ENCODE results near the gene LDHD.

DNA sequence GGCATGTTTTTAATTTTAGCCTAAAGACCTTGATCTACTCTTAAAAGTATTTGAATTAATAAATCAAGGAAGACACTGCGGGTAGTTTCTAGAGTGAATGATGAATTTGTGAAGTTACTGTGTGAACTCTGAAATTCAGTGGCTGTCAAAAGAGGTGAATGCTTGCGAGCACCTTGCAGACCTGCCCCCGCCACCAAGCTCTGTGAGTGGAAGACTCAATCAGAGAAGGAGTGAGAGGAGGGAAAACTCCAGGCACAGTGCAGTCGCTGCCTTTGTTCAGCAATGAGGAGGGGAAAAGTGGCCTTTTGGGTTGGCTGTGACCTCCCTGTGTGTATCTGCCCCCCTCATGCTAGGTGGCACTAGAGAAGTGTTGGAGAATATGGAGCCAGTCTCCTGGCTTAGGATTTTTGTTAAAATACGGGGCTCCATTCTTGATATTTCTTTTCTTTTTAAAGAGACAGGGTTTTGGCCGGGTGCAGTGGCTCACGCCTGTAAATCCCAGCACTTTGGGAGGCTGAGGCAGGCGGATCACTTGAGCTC lies 53.0 kb downstream of the LDHD start:
- TF ChIP-seq CTCF (optimal IDR thresholded peaks at IDR 0.05 in 1 of 3, IDR thresholded peaks at IDR 0.05 in 1 of 3, conservative IDR thresholded peaks at IDR 0.05 in 1 of 3; ENCODE audit: extremely low read depth in 1 of 3, insufficient read depth in 2 of 3, low read length in 3 of 3): no peak
- no peak for TF ChIP-seq EZH2 (IDR thresholded peaks at IDR 0.05; ENCODE audit: low read length)

Measured in keratinocyte (primary cell).